ENCODE data around the gene ADAMTSL3.

GRCh38 chr15:83716605-83717004 is 62.7 kb downstream of the ADAMTSL3 start:
- TF ChIP-seq CTCF (IDR thresholded peaks at IDR 0.05): no peak
- no peak for TF ChIP-seq EZH2 (IDR thresholded peaks at IDR 0.05; ENCODE audit: borderline replicate concordance, insufficient read depth, low read depth, low read length, poor library complexity, severe bottlenecking)
